Smooth muscle cell of the brain vasculature (primary cell): ENCODE measurements around the gene RFPL1.
"Not testable (repeated sequence)": the region's sequence is repeated elsewhere in the genome, so short reads cannot be mapped to it uniquely, and the experiment has no call there.

Experiments used
- DNase-seq: peaks from one replicate; pipeline ENCODE4 v3.0.0-alpha.2; 2012; ENCODE audit warnings: low read depth, low spot score

Gene RFPL1

GRCh38 chr22:29478326-29479276 lies 40.2 kb downstream of the RFPL1 start:
- no peak for DNase-seq

GRCh38 chr22:29479417-29480261 lies 41.3 kb downstream of the RFPL1 start, which contains the start of gene NEFH:
TSS of gene NEFH (plus strand) at chr22:29480218. CDS start at chr22:29480263, 45 bp downstream.
- DNase-seq = no peak

- DNase-seq = no peak
Measured at GRCh38 chr22:29480262-29480511, 41.8 kb downstream of the RFPL1 start.

GRCh38 chr22:29480512-29481264 lies 42.3 kb downstream of the RFPL1 start:
- DNase-seq = no peak

GRCh38 chr22:29481265-29482000 lies 43.0 kb downstream of the RFPL1 start:
- DNase-seq = no peak

- DNase-seq = no peak
Measured at GRCh38 chr22:29482253-29482652, 43.9 kb downstream of the RFPL1 start.

GRCh38 chr22:29482726-29483125 lies 44.3 kb downstream of the RFPL1 start:
- DNase-seq = no peak

- no peak for DNase-seq
Measured at GRCh38 chr22:29483254-29483653, 44.9 kb downstream of the RFPL1 start.

- no peak for DNase-seq
Measured at GRCh38 chr22:29484642-29485041, 46.3 kb downstream of the RFPL1 start.

GRCh38 chr22:29485448-29485847 lies 47.1 kb downstream of the RFPL1 start:
- DNase-seq = no peak

GRCh38 chr22:29487426-29487986 lies 49.1 kb downstream of the RFPL1 start:
- DNase-seq = no peak

- DNase-seq = not testable (repeated sequence)
Measured at GRCh38 chr22:29489127-29489780, 50.9 kb downstream of the RFPL1 start.

GRCh38 chr22:29491012-29491411 lies 52.6 kb downstream of the RFPL1 start:
- no peak for DNase-seq
